ENCODE measurements around the gene UBIAD1.

The UBIAD1 gene

GRCh38 chr1:11272832-11273594 lies at the start of gene UBIAD1:
Gene UBIAD1, plus strand, starts transcription at chr1:11273198. Its CDS starts 334 bp downstream, at chr1:11273532.
- in situ Hi-C loops (cut with HindIII; ENCODE audit: low sequenced_read_pairs) = no loop called here

DNA sequence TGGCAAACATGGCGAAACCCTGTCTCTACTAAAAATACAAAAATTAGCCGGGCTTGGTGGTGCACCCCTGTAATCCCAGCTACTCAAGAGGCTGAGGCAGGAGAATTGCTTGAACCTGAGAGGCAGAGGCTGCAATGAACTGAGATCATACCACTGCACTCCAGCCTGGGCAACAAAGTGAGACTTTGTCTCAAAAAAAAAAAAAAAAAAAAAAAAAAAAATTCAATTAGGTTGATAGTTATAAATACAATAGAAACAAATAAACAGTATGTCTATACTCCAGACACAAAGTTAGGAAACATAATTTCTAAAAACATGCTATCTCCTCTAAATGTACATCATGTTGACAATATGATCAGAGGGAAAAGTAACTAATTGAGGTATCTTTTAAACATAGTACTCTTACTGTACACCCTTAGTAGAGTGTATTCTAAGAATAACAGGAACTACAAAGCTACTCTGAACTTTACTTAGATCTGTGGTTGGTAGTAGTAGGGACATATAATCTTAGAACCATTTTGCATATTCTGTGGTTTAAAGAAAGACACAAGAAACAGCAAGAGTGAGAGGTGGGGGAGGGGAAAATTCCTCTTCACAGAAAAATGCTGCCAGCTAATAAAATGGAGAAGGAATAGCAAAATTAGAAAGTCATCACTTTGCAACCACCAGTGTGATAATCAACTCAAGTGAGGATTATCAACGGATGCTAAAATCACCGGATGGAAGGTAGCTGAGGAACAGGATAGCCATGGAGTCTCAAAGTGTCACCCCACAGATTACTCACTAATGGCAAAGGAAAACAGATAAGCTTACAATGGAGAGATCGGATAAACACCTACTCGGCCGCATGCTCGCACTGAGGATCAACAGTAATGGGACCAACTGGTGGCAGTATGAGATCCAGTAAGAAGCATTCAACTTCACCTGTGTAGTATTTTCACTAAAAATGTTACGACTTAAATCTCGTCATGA lies 45.6 kb upstream of the UBIAD1 start:
- in situ Hi-C loops (cut with HindIII; ENCODE audit: low sequenced_read_pairs) = loop anchor here (5.0 kb wide), 1 partner anchor 115 kb away; no protein-coding TSS in a partner anchor

DNA sequence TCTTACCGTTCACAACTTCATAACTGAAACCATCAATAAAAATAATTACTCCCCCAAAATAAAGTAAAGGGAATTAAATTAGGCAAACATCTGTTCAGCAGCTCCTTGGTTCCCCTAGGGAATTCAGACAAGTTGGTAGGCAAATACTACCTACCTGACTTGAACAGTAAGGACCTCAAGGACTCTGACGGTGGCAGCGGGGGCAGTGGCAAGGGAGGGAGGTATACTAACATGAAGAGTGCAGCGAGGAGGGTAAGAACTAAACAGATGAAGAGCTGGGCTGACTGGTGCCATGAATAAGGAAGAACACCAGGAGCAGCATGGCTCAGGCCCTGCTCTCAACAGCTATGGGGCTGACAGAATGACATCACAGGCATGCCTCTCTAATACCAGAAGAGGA lies 43.8 kb upstream of the UBIAD1 start:
- in situ Hi-C loops (cut with HindIII; ENCODE audit: low sequenced_read_pairs) = loop anchor here (5.0 kb wide), 1 partner anchor 113 kb away; no protein-coding TSS in a partner anchor

DNA sequence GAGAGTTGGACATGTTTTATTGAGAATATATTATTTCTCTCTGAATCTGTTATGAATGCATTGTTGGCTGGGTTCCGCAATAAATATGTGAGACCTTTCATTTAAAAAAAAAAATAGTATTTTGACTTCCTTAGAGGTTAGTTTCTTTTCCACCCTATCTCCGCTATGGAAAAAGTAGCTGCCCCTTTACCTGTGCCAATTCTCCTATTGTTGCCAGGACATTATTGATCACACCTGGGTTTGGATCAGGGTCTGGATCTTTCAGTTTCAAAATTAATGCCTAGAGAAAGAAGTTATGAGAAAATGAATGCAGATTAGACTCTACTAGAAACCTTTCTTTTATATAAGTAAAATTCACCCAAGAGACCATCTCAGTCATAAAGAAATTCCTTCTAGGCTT lies 39.8 kb upstream of the UBIAD1 start:
- in situ Hi-C loops (cut with HindIII; ENCODE audit: low sequenced_read_pairs) = no loop called here

GRCh38 chr1:11237356-11237755 lies 35.6 kb upstream of the UBIAD1 start:
- in situ Hi-C loops (cut with HindIII; ENCODE audit: low sequenced_read_pairs) = no loop called here

DNA sequence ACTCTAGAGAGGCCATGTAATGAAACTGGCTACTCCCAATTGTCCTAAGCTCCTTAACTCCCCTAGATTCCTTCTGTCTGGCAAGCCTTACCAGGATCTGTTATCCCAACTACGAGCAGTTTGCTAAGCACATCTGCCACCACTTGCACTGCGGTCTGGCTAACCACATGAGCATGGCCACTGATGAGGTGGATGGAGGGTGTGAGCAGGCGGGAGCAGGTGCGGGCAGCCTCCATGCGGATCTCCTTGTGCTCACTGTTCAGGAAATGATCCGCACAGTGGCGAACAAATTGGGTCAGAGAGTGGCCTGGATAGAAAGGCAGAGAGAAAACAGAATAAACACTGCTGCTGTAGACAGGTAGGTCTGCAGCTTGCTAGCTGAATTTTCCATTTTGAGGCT lies 34.7 kb upstream of the UBIAD1 start:
- in situ Hi-C loops (cut with HindIII; ENCODE audit: low sequenced_read_pairs) = no loop called here

DNA sequence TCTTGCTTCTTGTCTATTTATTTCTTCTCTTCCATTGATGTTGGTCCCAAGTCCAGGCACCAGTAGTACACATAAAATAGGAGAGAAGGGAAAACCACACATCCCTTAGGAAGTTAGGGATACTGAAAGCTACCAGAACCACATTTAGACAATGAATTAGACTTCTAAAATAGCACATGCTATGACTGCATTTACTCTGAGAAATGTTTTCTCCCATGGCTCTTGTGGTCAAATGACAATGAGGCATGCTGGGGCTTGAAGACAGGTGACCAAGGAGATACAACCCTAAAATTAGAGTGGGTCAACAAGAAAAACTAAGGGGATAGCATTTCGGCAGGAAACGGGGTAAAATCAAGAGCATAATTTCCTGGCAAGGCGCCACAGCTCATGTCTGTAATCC lies 27.8 kb upstream of the UBIAD1 start:
- in situ Hi-C loops (cut with HindIII; ENCODE audit: low sequenced_read_pairs) = no loop called here

DNA sequence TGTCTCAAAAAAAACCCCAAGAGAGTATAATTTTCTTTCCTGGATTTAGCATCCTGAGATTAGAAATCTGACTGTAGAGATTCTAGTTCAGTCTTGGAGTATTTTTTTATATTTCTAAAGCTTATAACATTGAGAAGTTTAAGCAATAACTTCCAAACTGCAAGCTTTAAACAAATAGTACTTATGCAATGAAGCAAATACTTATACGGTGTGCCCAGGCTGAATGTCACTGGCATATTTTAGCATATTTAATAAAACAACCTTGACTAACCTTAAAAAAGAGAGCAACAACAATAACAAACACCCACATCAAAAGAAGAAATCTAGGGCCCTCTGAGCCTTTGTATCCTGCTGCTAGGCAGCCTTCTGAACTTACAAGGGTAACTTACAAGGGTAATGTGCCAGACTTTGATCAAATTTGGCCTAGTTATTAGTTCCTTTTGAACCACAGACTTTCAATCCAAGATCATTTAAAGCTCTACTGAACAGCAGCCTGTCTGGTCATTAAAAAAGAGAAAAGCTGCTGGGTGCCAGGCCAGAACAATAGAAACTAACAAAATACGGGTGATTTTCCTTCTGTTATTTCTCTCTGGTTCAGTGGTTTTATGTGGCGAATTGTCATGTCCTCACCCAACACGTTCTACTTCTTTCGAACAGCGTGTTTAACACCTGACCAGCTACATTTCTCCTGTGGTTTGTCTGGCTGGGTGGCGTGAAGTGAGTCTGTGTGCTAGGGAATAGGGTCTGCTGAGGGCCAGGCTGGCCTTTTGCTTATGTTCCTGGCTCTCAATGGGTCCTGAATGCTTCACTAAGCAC lies 26.9 kb upstream of the UBIAD1 start:
- in situ Hi-C loops (cut with HindIII; ENCODE audit: low sequenced_read_pairs) = no loop called here

DNA sequence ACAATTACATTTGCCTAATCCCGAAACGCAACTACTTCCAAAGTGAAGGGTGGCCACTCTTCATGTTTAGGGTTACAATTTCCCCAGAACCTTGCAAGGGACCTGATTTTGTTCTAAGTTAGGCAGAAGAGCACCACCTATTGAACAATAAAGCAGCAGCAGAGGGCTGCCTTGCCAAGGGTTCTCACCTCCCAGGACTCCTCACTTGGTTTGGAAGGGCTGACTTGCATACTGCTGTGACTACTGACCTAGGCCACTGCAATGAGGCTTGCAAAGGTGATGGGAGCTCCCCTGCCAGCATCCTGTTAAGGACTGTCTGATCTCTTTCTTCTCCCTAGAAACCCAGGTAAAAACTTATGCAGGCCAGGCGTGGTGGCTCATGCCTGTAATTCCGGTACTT lies 24.8 kb upstream of the UBIAD1 start:
- in situ Hi-C loops (cut with HindIII; ENCODE audit: low sequenced_read_pairs) = no loop called here

GRCh38 chr1:11252538-11252937 lies 20.5 kb upstream of the UBIAD1 start:
- in situ Hi-C loops (cut with HindIII; ENCODE audit: low sequenced_read_pairs) = no loop called here

DNA sequence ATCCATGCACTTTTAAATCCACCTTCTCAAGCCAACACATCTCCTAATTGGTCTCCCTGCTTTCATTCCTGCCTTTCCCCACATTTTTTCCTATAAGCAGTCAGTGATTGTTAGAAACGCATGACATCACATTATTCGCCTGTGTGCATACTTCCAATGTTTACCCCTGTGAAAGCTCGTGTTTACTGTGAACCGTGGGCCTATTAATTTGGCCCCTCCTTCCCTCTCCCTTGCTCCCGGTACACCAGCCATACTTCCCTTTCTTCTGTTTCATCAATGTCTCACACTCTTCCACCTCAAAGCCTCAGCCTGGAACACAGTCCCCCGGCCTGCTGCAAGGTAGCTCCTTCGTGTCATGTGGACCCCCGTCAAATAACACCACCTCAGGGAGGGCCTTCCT lies 19.8 kb upstream of the UBIAD1 start:
- in situ Hi-C loops (cut with HindIII; ENCODE audit: low sequenced_read_pairs) = no loop called here

DNA sequence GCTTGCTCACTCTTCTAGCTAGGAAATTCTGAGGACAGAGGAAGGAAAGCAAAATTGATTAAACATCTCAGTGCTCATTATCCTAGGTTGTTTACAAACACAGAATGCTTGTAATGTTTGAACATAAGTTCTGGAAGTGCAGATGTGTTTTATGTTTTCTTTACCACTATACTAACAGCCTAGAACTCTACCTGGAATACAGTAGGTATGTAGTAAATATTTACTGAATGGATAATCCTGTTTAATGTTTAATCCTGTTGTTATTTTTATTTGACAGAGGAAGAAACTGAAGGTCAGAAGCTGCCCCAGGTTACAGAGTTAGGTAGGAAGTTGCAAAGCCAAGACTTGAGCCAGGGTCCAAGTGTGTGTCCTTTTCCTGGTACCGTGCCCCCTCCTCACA lies 16.7 kb upstream of the UBIAD1 start:
- in situ Hi-C loops (cut with HindIII; ENCODE audit: low sequenced_read_pairs) = no loop called here

GRCh38 chr1:11262171-11263049 lies 10.6 kb upstream of the UBIAD1 start, which contains the start of gene MTOR:
Gene MTOR, minus strand, starts transcription at chr1:11262551. Its CDS starts 3,142 bp downstream, at chr1:11259409.
- in situ Hi-C loops (cut with HindIII; ENCODE audit: low sequenced_read_pairs) = loop anchor here (10.0 kb wide), 2 partner anchors 78 to 382 kb away; partner anchors contain the start of gene ANGPTL7

GRCh38 chr1:11266268-11267074 lies 6.5 kb upstream of the UBIAD1 start:
- in situ Hi-C loops (cut with HindIII; ENCODE audit: low sequenced_read_pairs) = loop anchor here (10.0 kb wide), 2 partner anchors 82 to 378 kb away; partner anchors contain the start of gene ANGPTL7

DNA sequence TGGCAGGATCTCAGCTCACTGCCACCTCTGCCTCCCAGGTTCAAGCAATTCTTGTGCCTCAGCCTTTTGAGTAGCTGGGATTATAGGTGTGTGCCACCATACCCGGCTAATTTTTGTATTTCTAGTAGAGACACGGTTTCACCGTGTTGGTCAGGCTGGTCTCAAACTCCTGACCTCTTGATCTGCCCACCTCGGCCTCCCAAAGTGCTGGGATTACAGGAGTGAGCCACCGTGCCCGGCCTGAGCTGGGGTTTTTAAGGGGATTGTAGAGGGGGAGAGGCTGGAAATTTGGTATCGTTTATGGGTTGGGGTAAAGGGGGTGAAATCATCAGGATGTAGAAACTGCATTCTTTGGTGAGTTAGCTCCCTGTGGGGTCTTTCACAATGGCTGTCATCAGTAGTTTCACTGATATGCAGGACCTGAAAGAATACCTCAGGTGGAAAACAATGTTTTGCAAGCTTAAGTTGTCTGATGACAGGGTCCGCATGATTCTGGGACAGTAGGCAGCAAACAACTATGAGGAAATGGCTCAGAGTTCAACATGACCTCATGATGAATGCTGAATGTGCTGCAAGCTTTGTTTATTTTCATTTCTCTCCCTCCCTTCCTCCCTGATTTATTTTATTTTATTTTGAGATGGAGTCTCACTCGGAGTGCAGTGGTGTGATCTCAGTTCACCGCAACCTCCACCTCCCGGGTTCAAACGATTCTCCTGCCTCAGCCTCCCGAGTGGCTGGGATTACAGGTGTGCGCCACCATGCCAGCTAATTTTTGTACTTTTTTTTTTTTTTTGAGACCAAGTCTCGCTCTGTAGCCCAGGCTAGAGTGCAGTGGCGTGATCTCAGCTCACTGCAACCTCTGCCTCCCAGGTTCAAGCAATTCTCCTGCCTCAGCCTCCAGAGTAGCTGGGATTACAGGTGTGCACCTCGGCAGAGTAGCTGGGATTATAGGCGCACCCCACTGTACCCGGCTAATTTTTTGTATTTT lies 5.4 kb upstream of the UBIAD1 start:
- in situ Hi-C loops (cut with HindIII; ENCODE audit: low sequenced_read_pairs) = loop anchor here (10.0 kb wide), 2 partner anchors 83 to 377 kb away; partner anchors contain the start of gene ANGPTL7

- in situ Hi-C loops (cut with HindIII; ENCODE audit: low sequenced_read_pairs) = no loop called here
Observed at GRCh38 chr1:11272544-11272831, 510 bp upstream of the UBIAD1 start.

DNA sequence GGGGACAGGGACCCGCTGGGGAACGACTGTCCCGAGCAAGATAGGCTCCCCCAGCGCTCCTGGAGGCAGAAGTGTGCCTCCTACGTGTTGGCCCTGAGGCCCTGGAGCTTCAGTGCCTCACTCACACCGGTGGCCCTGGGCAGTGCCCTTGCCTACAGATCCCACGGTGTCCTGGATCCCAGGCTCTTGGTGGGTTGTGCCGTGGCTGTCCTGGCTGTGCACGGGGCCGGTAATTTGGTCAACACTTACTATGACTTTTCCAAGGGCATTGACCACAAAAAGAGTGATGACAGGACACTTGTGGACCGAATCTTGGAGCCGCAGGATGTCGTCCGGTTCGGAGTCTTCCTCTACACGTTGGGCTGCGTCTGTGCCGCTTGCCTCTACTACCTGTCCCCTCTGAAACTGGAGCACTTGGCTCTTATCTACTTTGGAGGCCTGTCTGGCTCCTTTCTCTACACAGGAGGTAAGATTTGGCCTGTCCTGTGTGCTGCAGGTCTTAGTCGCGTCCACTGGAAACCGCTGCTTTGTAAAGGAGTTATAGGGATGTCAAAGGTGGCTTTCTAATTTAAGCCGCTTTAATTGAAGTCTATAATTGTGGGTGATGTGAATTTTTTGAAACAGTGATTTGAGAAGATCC lies 717 bp downstream of the UBIAD1 start:
- in situ Hi-C loops (cut with HindIII; ENCODE audit: low sequenced_read_pairs) = no loop called here
